K562 (cell line): ENCODE data around the gene SELENOO. TPM values are rescaled to one million over a fixed set of nuclear protein-coding genes. Genes with fewer than 3 reads are reported as not detected.
A peak's percentile ranks its signal among the peaks of the same experiment; 100 is the strongest.

Experiments used
- ARNT ChIP-seq, 2 experiments: fragments of 450-650 bp; IDR thresholded peaks; 2 replicates each; pipeline ENCODE4 v1.6.1; 2016; ENCODE audit warnings: mild to moderate bottlenecking in 1 of 2
- BRD9 ChIP-seq: fragments of 450-650 bp; IDR thresholded peaks from 2 replicates; pipeline ENCODE4 v1.6.1; 2018; ENCODE audit warnings: low read depth; ENCODE audit not compliant: partially characterized antibody
- HMG20A ChIP-seq: fragments of 450-650 bp; formaldehyde crosslinking; conservative IDR thresholded peaks from 2 replicates; pipeline ENCODE4 v1.4.0; 2020; ENCODE audit warnings: mild to moderate bottlenecking, mixed read lengths
- KLF10 ChIP-seq: fragments of 250-450 bp; sonication (Bioruptor Pico); IDR thresholded peaks from 2 replicates; pipeline ENCODE4 v1.6.1; 2021; ENCODE audit warnings: matching md5 sums
- PHF21A ChIP-seq: fragments of 450-650 bp; IDR thresholded peaks from 2 replicates; pipeline ENCODE4 v1.6.1; 2017; ENCODE audit warnings: low read depth, borderline replicate concordance
- RAD51 ChIP-seq: fragments of 450-650 bp; IDR thresholded peaks from 2 replicates; pipeline ENCODE4 v1.7.1; 2016; ENCODE audit warnings: low read depth, mild to moderate bottlenecking, borderline replicate concordance
- RFX5 ChIP-seq: IDR thresholded peaks from 2 replicates; pipeline ENCODE4 v1.6.1; 2011; ENCODE audit warnings: low read depth, mild to moderate bottlenecking, improper control_type of control experiment, low read length
- SETDB1 ChIP-seq: IDR thresholded peaks from one replicate; pipeline ENCODE4 v1.6.1; 2012; ENCODE audit warnings: low read length, control low read depth, inconsistent platforms
- SMAD2 ChIP-seq: fragments of 150-350 bp; IDR thresholded peaks from 2 replicates; pipeline ENCODE4 v1.6.1; 2014; ENCODE audit warnings: low read depth, mild to moderate bottlenecking, low read length
- TRIM28 ChIP-seq: fragments of 450-650 bp; IDR thresholded peaks from 2 replicates; pipeline ENCODE4 v1.6.1; 2017
- ZBTB9 ChIP-seq: fragments of 450-650 bp; formaldehyde crosslinking; IDR thresholded peaks from 2 replicates; pipeline ENCODE4 v1.4.0; 2020; ENCODE audit warnings: mild to moderate bottlenecking, moderate library complexity
- ZNF3 ChIP-seq: fragments of 250-450 bp; sonication (Bioruptor Pico); IDR thresholded peaks from 2 replicates; pipeline ENCODE4 v1.5.0; 2021; ENCODE audit warnings: mild to moderate bottlenecking, moderate library complexity
- ZNF384 ChIP-seq: IDR thresholded peaks from 2 replicates; pipeline ENCODE4 v1.6.1; 2012; ENCODE audit warnings: low read depth, low read length, improper control_type of control experiment
- ZNF507 ChIP-seq: conservative IDR thresholded peaks from 2 replicates; pipeline ENCODE4 v1.6.1; 2017; ENCODE audit warnings: missing genetic modification characterization, missing compliant biosample characterization
- ZNF79 ChIP-seq: fragments of 250-450 bp; sonication (Bioruptor Pico); IDR thresholded peaks from 2 replicates; pipeline ENCODE4 v1.4.0; 2020; ENCODE audit warnings: low read depth, mild to moderate bottlenecking, moderate library complexity
- polyA plus RNA-seq, 8 experiments: library from polyadenylated mRNA; depleted of rRNA in 4 of 8; stranded (reverse) in 5 of 8; unstranded in 3 of 8; fragments of >200 nt; fragmentation: Nextera tagmentation in 2 of 8; fragmentation: Illumina TruSeq in 1 of 8; extraction: Ambion mirVana in 2 of 8; extraction: Trizol in 1 of 8; gene quantifications; 2 replicates each; pipeline versions ENCODE4 v1.2.1 to v1.2.3, GENCODE V29; 2011 to 2014; ENCODE audit warnings: inconsistent platforms in 1 of 8, missing spikeins in 1 of 8
- total RNA-seq, 7 experiments: library from RNA; depleted of rRNA in 6 of 7; stranded (reverse); fragments of >200 nt in 6 of 7; fragmentation: Illumina TruSeq in 2 of 7; extraction: Trizol in 2 of 7; gene quantifications; 2 replicates each; pipeline versions ENCODE4 v1.2.1 to v1.2.3, GENCODE V29; 2011 to 2021; ENCODE audit warnings: low replicate concordance in 1 of 7
- TF ChIP-seq, protein P1 (sequence below), 2 experiments: IDR thresholded peaks; 2 replicates each; pipeline ENCODE4 v1.6.1; 2011; ENCODE audit warnings: borderline replicate concordance in 1 of 2, control low read depth in 1 of 2, low read depth in 1 of 2, low read length in 1 of 2, mild to moderate bottlenecking in 1 of 2, mixed read lengths in 1 of 2, moderate library complexity in 1 of 2; ENCODE audit not compliant: insufficient read depth in 1 of 2, insufficient read length in 1 of 2, poor library complexity in 1 of 2, severe bottlenecking in 1 of 2; ENCODE audit errors: extremely low read depth in 1 of 2
- TF ChIP-seq, protein P2 (sequence below): fragments of 450-650 bp; formaldehyde crosslinking; IDR thresholded peaks from 2 replicates; pipeline ENCODE4 v1.4.0; 2020; ENCODE audit warnings: mild to moderate bottlenecking, moderate library complexity
- TF ChIP-seq, protein P3 (sequence below): sonication (generic); formaldehyde crosslinking; IDR thresholded peaks from 2 replicates; pipeline ENCODE4 v1.8.1; 2023; ENCODE audit warnings: mild to moderate bottlenecking, missing genetic modification reagents
- TF ChIP-seq, protein P4 (sequence below): sonication (generic); formaldehyde crosslinking; IDR thresholded peaks from 2 replicates; pipeline ENCODE4 v1.8.1; 2023; ENCODE audit warnings: mild to moderate bottlenecking, missing genetic modification reagents

Gene SELENOO
- total and polyA plus RNA-seq, 9 of the 15 experiments (the other 6 are each of a cell fraction or from before 2014, with no cell fraction given), result 0.37 to 24.9 (median 8.3) TPM

GRCh38 chr22:50250555-50251476, 50.0 kb downstream of the SELENOO start, which contains the start of gene HDAC10 (continued):
- TF ChIP-seq, protein P1, sequence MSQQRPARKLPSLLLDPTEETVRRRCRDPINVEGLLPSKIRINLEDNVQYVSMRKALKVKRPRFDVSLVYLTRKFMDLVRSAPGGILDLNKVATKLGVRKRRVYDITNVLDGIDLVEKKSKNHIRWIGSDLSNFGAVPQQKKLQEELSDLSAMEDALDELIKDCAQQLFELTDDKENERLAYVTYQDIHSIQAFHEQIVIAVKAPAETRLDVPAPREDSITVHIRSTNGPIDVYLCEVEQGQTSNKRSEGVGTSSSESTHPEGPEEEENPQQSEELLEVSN (IDR thresholded peaks at IDR 0.05; ENCODE audit: borderline replicate concordance in 1 of 2, extremely low read depth in 1 of 2, insufficient read depth in 1 of 2, insufficient read length in 1 of 2, low read depth in 1 of 2, low read length in 1 of 2, poor library complexity in 1 of 2, severe bottlenecking in 1 of 2), result peak in 1 of 2 experiments; percentile 51
- TF ChIP-seq ARNT (IDR thresholded peaks at IDR 0.05) (no peak), SETDB1 (no peak), RFX5 (no peak), ZNF79 (CRISPR knock-in tag) (no peak), ZNF3 (CRISPR knock-in tag) (no peak), ZNF507 (tag) (no peak), PHF21A (no peak), ZBTB9 (CRISPR knock-in tag) (0 out of 2 replicates have a peak, but pooled peaks have one; percentile 39), RAD51 (no peak), ZNF384 (no peak), TRIM28 (no peak), HMG20A (no peak), KLF10 (CRISPR knock-in tag) (no peak), SMAD2 (no peak), BRD9 (no peak)
- TF ChIP-seq, protein P2, sequence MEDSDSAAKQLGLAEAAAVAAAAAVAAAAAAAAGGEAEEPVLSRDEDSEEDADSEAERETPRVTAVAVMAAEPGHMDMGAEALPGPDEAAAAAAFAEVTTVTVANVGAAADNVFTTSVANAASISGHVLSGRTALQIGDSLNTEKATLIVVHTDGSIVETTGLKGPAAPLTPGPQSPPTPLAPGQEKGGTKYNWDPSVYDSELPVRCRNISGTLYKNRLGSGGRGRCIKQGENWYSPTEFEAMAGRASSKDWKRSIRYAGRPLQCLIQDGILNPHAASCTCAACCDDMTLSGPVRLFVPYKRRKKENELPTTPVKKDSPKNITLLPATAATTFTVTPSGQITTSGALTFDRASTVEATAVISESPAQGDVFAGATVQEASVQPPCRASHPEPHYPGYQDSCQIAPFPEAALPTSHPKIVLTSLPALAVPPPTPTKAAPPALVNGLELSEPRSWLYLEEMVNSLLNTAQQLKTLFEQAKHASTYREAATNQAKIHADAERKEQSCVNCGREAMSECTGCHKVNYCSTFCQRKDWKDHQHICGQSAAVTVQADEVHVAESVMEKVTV (CRISPR knock-in tag), result no peak
- TF ChIP-seq, protein P3, sequence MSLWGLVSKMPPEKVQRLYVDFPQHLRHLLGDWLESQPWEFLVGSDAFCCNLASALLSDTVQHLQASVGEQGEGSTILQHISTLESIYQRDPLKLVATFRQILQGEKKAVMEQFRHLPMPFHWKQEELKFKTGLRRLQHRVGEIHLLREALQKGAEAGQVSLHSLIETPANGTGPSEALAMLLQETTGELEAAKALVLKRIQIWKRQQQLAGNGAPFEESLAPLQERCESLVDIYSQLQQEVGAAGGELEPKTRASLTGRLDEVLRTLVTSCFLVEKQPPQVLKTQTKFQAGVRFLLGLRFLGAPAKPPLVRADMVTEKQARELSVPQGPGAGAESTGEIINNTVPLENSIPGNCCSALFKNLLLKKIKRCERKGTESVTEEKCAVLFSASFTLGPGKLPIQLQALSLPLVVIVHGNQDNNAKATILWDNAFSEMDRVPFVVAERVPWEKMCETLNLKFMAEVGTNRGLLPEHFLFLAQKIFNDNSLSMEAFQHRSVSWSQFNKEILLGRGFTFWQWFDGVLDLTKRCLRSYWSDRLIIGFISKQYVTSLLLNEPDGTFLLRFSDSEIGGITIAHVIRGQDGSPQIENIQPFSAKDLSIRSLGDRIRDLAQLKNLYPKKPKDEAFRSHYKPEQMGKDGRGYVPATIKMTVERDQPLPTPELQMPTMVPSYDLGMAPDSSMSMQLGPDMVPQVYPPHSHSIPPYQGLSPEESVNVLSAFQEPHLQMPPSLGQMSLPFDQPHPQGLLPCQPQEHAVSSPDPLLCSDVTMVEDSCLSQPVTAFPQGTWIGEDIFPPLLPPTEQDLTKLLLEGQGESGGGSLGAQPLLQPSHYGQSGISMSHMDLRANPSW (CRISPR knock-in tag), result no peak
- TF ChIP-seq, protein P4, sequence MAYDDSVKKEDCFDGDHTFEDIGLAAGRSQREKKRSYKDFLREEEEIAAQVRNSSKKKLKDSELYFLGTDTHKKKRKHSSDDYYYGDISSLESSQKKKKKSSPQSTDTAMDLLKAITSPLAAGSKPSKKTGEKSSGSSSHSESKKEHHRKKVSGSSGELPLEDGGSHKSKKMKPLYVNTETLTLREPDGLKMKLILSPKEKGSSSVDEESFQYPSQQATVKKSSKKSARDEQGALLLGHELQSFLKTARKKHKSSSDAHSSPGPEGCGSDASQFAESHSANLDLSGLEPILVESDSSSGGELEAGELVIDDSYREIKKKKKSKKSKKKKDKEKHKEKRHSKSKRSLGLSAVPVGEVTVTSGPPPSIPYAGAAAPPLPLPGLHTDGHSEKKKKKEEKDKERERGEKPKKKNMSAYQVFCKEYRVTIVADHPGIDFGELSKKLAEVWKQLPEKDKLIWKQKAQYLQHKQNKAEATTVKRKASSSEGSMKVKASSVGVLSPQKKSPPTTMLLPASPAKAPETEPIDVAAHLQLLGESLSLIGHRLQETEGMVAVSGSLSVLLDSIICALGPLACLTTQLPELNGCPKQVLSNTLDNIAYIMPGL (CRISPR knock-in tag), result no peak
